Left renal pelvis (tissue), 4 donors: ENCODE data around the gene RRP1. TPM values are rescaled to one million over a fixed set of nuclear protein-coding genes. Genes with fewer than 3 reads are reported as not detected.

ENCODE experiments used
- polyA plus RNA-seq, 4 donors: library from polyadenylated mRNA; unstranded; fragments of 120-200 nt; gene quantifications; one replicate each; pipeline ENCODE4 v1.2.1, GENCODE V29; 2013; ENCODE audit not compliant: insufficient read length in 4 of 4

Gene RRP1
- polyA plus RNA-seq, 4 donors: 23.4 to 35.9 (median 28.6) TPM

Other genes starting within 250 kb of the RRP1 start
- gene HSF2BP, start 130.1 kb upstream of the RRP1 start, polyA plus RNA-seq: 1 to 10 TPM; 1.7 to 2.7 (median 2.1) TPM
- 10 to 100 TPM; 30.6 to 32.4 (median 31.2) TPM for gene RRP1B, start 130.0 kb upstream of the RRP1 start, polyA plus RNA-seq
- gene PDXK, start 70.4 kb upstream of the RRP1 start, polyA plus RNA-seq: 10 to 100 TPM; 57.7 to 87.8 (median 71.8) TPM
- 10 to 100 TPM; 37.0 to 67.1 (median 44.8) TPM for gene CSTB, start 13.3 kb upstream of the RRP1 start, polyA plus RNA-seq
- gene AGPAT3, start 75.6 kb downstream of the RRP1 start, polyA plus RNA-seq: 10 to 100 TPM; 24.3 to 69.1 (median 51.0) TPM
- 10 to 100 TPM; 19.7 to 44.7 (median 37.8) TPM for gene TRAPPC10, start 222.7 kb downstream of the RRP1 start, polyA plus RNA-seq